CD14-positive monocyte (primary cell): ENCODE results near the gene COQ8B. TPM values are rescaled to one million over a fixed set of nuclear protein-coding genes. Genes with fewer than 3 reads are reported as not detected.

ENCODE experiments used
- DNase-seq, 3 donors: peaks; one replicate each; pipeline ENCODE4 v3.0.0-alpha.2; 2011 to 2022
- H2AFZ ChIP-seq: 2 replicates; pipeline ENCODE4 v1.6.0; 2012; ENCODE audit warnings: mild to moderate bottlenecking, low read depth, low read length, inconsistent platforms; ENCODE audit not compliant: insufficient read depth, poor library complexity, severe bottlenecking
- H3K27ac ChIP-seq, 2 donors: 1 replicate in 1 of 2; 2 replicates in 1 of 2; pipeline ENCODE4 v1.5.1; 2012 to 2013; ENCODE audit warnings: low read length in 2 of 2, control low read depth in 1 of 2, inconsistent platforms in 1 of 2, low read depth in 1 of 2, mild to moderate bottlenecking in 1 of 2
- H3K27me3 ChIP-seq, 2 donors: one replicate each; pipeline versions ENCODE4 v1.6.0 to v1.6.1; 2011 to 2013; ENCODE audit warnings: low read length in 2 of 2; ENCODE audit not compliant: control insufficient read depth in 2 of 2, insufficient read depth in 2 of 2
- H3K36me3 ChIP-seq, 2 donors: replicated peaks in 1 of 2; 1 replicate in 1 of 2; 2 replicates in 1 of 2; pipeline versions ENCODE4 v1.5.1 to v1.6.1; 2012 to 2013; ENCODE audit warnings: low read length in 2 of 2, control low read depth in 1 of 2, inconsistent platforms in 1 of 2, mild to moderate bottlenecking in 1 of 2; ENCODE audit not compliant: insufficient read depth in 2 of 2, control insufficient read depth in 1 of 2
- H3K4me1 ChIP-seq, 2 donors: 1 replicate in 1 of 2; 2 replicates in 1 of 2; pipeline versions ENCODE4 v1.5.1 to v1.6.1; 2012 to 2013; ENCODE audit warnings: low read length in 2 of 2, control low read depth in 1 of 2, inconsistent platforms in 1 of 2, mild to moderate bottlenecking in 1 of 2, moderate library complexity in 1 of 2; ENCODE audit not compliant: insufficient read depth in 2 of 2, control insufficient read depth in 1 of 2
- H3K4me2 ChIP-seq: replicated peaks from 2 replicates; pipeline ENCODE3; 2012; ENCODE audit warnings: low read length, moderate library complexity, mild to moderate bottlenecking; ENCODE audit not compliant: poor library complexity, severe bottlenecking; ENCODE audit errors: extremely low read depth
- H3K4me3 ChIP-seq, 3 experiments: fragments of 200-600 bp in 1 of 3; sonication (generic) in 1 of 3; replicated peaks in 1 of 3; 1 replicate in 2 of 3; 2 replicates in 1 of 3; pipeline ENCODE4 v1.5.1; 2011 to 2013; ENCODE audit warnings: low read length in 3 of 3, mild to moderate bottlenecking in 3 of 3, control low read depth in 2 of 3, low read depth in 2 of 3, inconsistent platforms in 1 of 3, moderate library complexity in 1 of 3
- H3K79me2 ChIP-seq: 2 replicates; pipeline ENCODE4 v1.6.0; 2012; ENCODE audit warnings: mild to moderate bottlenecking, control low read depth, inconsistent platforms, low read length, moderate library complexity; ENCODE audit not compliant: insufficient read depth
- H3K9ac ChIP-seq: 2 replicates; pipeline ENCODE4 v1.6.0; 2017; ENCODE audit warnings: low read length, mild to moderate bottlenecking; ENCODE audit not compliant: insufficient read depth, poor library complexity, severe bottlenecking
- H3K9me3 ChIP-seq, 2 donors: replicated peaks in 1 of 2; 1 replicate in 1 of 2; 2 replicates in 1 of 2; pipeline versions ENCODE4 v1.5.1 to v1.6.1; 2012 to 2013; ENCODE audit warnings: low read length in 2 of 2, control low read depth in 1 of 2; ENCODE audit not compliant: control insufficient read depth in 1 of 2, insufficient read depth in 1 of 2
- H4K20me1 ChIP-seq: 2 replicates; pipeline ENCODE4 v1.6.0; 2012; ENCODE audit warnings: mild to moderate bottlenecking, low read length, control low read depth, moderate library complexity; ENCODE audit not compliant: insufficient read depth
- H3K27ac Mint-ChIP-seq, 7 donors: one replicate each; pipeline ENCODE4 v1.8.0; 2020; ENCODE audit warnings: mild to moderate bottlenecking in 7 of 7, mixed read lengths in 7 of 7, moderate library complexity in 6 of 7, inconsistent platforms in 2 of 7
- H3K27me3 Mint-ChIP-seq, 3 donors: one replicate each; pipeline ENCODE4 v1.8.0; 2021 to 2022; ENCODE audit warnings: low read depth in 3 of 3, mild to moderate bottlenecking in 3 of 3, mixed read lengths in 3 of 3, moderate library complexity in 3 of 3, inconsistent platforms in 1 of 3
- H3K36me3 Mint-ChIP-seq, 2 donors: one replicate each; pipeline ENCODE4 v1.8.0; 2020; ENCODE audit warnings: mixed read lengths in 2 of 2, inconsistent platforms in 1 of 2, mild to moderate bottlenecking in 1 of 2
- H3K4me1 Mint-ChIP-seq: one replicate; pipeline ENCODE4 v1.8.0; 2020; ENCODE audit warnings: mild to moderate bottlenecking, mixed read lengths
- H3K4me3 Mint-ChIP-seq, 2 donors: one replicate each; pipeline ENCODE4 v1.8.0; 2020; ENCODE audit warnings: mild to moderate bottlenecking in 2 of 2, mixed read lengths in 2 of 2, moderate library complexity in 1 of 2
- H3K9me3 Mint-ChIP-seq, 7 donors: one replicate each; pipeline ENCODE4 v1.8.0; 2020 to 2022; ENCODE audit warnings: mixed read lengths in 7 of 7, mild to moderate bottlenecking in 6 of 7, moderate library complexity in 6 of 7, inconsistent platforms in 2 of 7
- WGBS: methylation state at CpG from one replicate; pipeline ENCODE4 v1.1.5; 2013; ENCODE audit warnings: missing lambda C conversion rate; ENCODE audit not compliant: insufficient coverage; 5-methylcytosine and 5-hydroxymethylcytosine counted together
- intact Hi-C, 2 donors: fragments of 100-400 bp; cut with micrococcal nuclease; formaldehyde crosslinking; loops; one replicate each; pipeline versions ENCODE4 v1.15.0 to v1.15.1; 2023
- polyA plus RNA-seq, 3 donors: library from polyadenylated mRNA; depleted of rRNA in 1 of 3; unstranded in 2 of 3; stranded (reverse) in 1 of 3; fragments of 300-500 nt in 2 of 3; fragments of >200 nt in 1 of 3; fragmentation: Illumina TruSeq in 2 of 3; gene quantifications; 1 replicate in 2 of 3; 2 replicates in 1 of 3; pipeline ENCODE4 v1.2.3, GENCODE V29; 2012 to 2021
- TF ChIP-seq, protein P1 (sequence below): fragments of 200-600 bp; IDR thresholded peaks from one replicate; pipeline ENCODE4 v1.8.0; 2022; ENCODE audit warnings: antibody characterized with exemption, mild to moderate bottlenecking

Gene COQ8B
- polyA plus RNA-seq, 3 donors: 16.0 to 44.0 (median 23.4) TPM

DNA sequence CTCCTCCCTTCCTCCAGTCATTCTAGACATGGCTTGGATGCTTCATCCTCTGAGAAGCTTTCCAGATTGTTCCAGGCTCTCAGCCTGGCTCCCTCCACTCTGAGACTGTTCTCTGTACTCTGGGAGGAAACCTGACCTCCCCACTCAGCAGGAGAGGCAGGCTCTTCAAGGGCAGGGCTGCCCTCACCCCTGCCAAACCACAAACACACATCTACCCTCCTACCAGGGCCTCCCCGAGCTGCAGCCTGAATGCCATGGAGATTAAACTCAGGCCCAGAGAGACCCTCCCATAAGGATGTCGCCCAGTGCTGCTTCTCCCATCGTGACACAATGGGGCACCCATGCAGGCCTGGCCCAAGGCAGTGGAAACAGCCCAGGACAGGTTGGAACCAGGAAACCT, 42.4 kb downstream of the COQ8B start:
- no peaks in the 10 kb centered on the region for H3K27me3 Mint-ChIP-seq
- H3K27ac Mint-ChIP-seq: no peak overlapping the region
- Histone ChIP-seq H3K4me1 (no peaks in the 10 kb centered on the region), H3K4me3 (no peak overlapping the region), H3K9me3 (peaks cover 6 to 8% of the 10 kb centered on the region in 2 donors), H4K20me1 (no peaks in the 10 kb centered on the region), H3K36me3 (peaks cover 14 to 39% of the 10 kb centered on the region in 2 donors), H3K27ac (no peak overlapping the region), H3K27me3 (no peaks in the 10 kb centered on the region), H3K79me2 (no peaks in the 10 kb centered on the region), H3K9ac (no peak overlapping the region), H2AFZ (no peak overlapping the region), H3K4me2 (no peak overlapping the region)
- DNase-seq: no peak
- TF ChIP-seq, protein P1, sequence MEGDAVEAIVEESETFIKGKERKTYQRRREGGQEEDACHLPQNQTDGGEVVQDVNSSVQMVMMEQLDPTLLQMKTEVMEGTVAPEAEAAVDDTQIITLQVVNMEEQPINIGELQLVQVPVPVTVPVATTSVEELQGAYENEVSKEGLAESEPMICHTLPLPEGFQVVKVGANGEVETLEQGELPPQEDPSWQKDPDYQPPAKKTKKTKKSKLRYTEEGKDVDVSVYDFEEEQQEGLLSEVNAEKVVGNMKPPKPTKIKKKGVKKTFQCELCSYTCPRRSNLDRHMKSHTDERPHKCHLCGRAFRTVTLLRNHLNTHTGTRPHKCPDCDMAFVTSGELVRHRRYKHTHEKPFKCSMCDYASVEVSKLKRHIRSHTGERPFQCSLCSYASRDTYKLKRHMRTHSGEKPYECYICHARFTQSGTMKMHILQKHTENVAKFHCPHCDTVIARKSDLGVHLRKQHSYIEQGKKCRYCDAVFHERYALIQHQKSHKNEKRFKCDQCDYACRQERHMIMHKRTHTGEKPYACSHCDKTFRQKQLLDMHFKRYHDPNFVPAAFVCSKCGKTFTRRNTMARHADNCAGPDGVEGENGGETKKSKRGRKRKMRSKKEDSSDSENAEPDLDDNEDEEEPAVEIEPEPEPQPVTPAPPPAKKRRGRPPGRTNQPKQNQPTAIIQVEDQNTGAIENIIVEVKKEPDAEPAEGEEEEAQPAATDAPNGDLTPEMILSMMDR: no peak
- intact Hi-C loops: no loop called here
- H3K4me3 Mint-ChIP-seq: no peak overlapping the region
- 65% methylated on average over 3 of the region's 3 CpGs for WGBS
- H3K4me1 Mint-ChIP-seq: no peaks in the 10 kb centered on the region
- H3K9me3 Mint-ChIP-seq: peaks cover 2 to 7% (median 6%) of the 10 kb centered on the region in 7 donors
- peaks cover 32 to 34% of the 10 kb centered on the region in 2 donors for H3K36me3 Mint-ChIP-seq

DNA sequence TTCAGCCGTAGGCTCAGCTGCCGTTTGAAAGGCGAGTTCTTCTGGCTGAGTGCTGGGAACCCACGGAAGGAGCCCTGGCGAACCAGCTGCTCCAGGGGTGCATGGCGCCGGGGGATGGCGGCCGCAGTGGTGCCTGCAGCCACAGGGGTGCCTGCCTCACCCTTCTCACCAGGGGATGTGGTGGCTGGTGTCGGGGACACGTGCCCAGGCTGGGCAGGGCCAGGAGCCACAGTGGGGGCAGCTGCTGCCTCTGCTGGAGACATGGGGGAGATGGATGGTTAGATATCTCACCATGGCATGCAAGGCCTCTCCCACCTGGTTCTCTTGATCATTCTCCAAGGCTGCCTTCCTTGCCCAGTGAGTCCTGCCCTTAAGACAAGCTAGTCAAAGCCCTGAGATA, 43.3 kb downstream of the COQ8B start:
- Histone ChIP-seq H3K79me2 (no peaks in the 10 kb centered on the region), H3K4me1 (no peaks in the 10 kb centered on the region), H2AFZ (no peak overlapping the region), H3K4me2 (no peak overlapping the region), H3K36me3 (peaks cover 14 to 48% of the 10 kb centered on the region in 2 donors), H4K20me1 (no peaks in the 10 kb centered on the region), H3K9ac (no peak overlapping the region), H3K27me3 (no peaks in the 10 kb centered on the region), H3K9me3 (peaks cover 9 to 10% of the 10 kb centered on the region in 2 donors), H3K27ac (no peak overlapping the region), H3K4me3 (no peak overlapping the region)
- Mint-ChIP-seq H3K27ac (no peak overlapping the region), H3K4me1 (no peaks in the 10 kb centered on the region), H3K36me3 (peaks cover 34 to 38% of the 10 kb centered on the region in 2 donors), H3K9me3 (peaks cover 2 to 15% (median 10%) of the 10 kb centered on the region in 7 donors), H3K4me3 (no peak overlapping the region), H3K27me3 (no peaks in the 10 kb centered on the region)
- WGBS: 98% methylated on average over 7 of the region's 11 CpGs
- no peak for DNase-seq
- intact Hi-C loops: no loop called here
- TF ChIP-seq, protein P1: no peak
